ENCODE data around the gene MYO5C. TPM values are rescaled to one million over a fixed set of nuclear protein-coding genes. Genes with fewer than 3 reads are reported as not detected.

Gene MYO5C
- total and polyA plus RNA-seq, 2 donors from 2014 or later, result 4.6 to 41.6 TPM

DNA sequence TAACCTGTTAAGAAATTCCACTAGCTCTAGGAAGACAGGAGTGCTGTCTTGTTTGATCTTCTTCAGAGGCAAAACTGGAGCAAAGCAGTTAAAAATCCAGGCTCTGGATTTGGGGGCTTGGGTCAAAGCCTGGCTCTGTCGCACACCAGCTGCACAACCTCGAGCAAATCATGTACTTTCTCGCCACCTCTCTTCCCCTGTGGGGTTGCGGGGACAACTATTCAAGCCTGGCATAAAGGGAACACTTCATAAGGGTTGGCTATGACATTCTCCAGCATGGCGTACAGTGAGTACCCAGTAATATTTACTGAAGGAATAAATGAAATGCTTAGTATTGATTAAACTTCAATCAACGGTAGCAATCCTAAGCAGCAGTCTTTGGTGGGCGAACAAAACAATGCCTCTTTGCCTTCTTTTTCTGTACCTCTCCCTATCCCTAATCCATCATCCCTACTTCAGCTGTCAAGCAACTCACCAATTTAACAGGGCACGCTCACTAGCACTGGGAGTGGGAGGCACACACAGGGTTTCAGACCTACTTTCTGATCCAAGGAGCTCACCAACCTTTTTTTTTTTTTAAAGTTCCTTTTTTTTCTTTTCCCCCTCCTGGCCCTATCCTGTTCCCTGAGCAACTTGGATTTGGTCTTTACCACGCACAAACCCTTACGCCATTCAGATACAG, 137.4 kb downstream of the MYO5C start:
- TF ChIP-seq CTCF (IDR thresholded peaks at IDR 0.05; ENCODE audit: borderline replicate concordance, extremely low read depth, insufficient read depth), result no peak

GRCh38 chr15:52155878-52156277, 139.7 kb downstream of the MYO5C start:
- peaks cover 0 to 5% (median 0%) of the 10 kb centered on the region in 3 donors for H3K4me1 ChIP-seq (ENCODE audit: control insufficient read depth in 2 of 3, insufficient read depth in 2 of 3, low read depth in 1 of 3, low read length in 3 of 3)
- no peak for TF ChIP-seq CTCF (IDR thresholded peaks at IDR 0.05; ENCODE audit: borderline replicate concordance, extremely low read depth, insufficient read depth)
- no peaks in the 10 kb centered on the region for H3K27me3 ChIP-seq (ENCODE audit: control insufficient read depth, insufficient read depth, low read length)
- H3K9me3 ChIP-seq (ENCODE audit: control insufficient read depth in 2 of 3, insufficient read depth in 1 of 3, low read length in 3 of 3), result no peaks in the 10 kb centered on the region
- no peak for DNase-seq
- intact Hi-C loops (cut with DNase I), result no loop called here
- H3K9ac ChIP-seq (ENCODE audit: low read length in 3 of 3), result no peak overlapping the region
- no peak for FAIRE-seq
- H3K4me3 ChIP-seq (ENCODE audit: low read length in 3 of 3), result no peak overlapping the region
- peaks cover 0 to 11% (median 0%) of the 10 kb centered on the region in 3 donors for H3K36me3 ChIP-seq (ENCODE audit: control insufficient read depth in 2 of 3, insufficient read depth in 3 of 3, low read length in 3 of 3)
- H3K27ac ChIP-seq (ENCODE audit: low read depth in 2 of 2, low read length in 2 of 2), result no peak overlapping the region

More for the DNA sequence above, 137.4 kb downstream of the MYO5C start:
- FAIRE-seq (no peak), DNase-seq (no peak)
- H3K9me3 ChIP-seq (ENCODE audit: control insufficient read depth in 2 of 3, insufficient read depth in 1 of 3, low read length in 3 of 3), result no peaks in the 10 kb centered on the region
- H3K9ac ChIP-seq (ENCODE audit: low read length in 3 of 3), result no peak overlapping the region
- peaks cover 0 to 7% (median 0%) of the 10 kb centered on the region in 3 donors for H3K36me3 ChIP-seq (ENCODE audit: control insufficient read depth in 2 of 3, insufficient read depth in 3 of 3, low read length in 3 of 3)
- H3K27me3 ChIP-seq (ENCODE audit: control insufficient read depth, insufficient read depth, low read length), result no peaks in the 10 kb centered on the region
- peaks cover 0 to 5% (median 0%) of the 10 kb centered on the region in 3 donors for H3K4me1 ChIP-seq (ENCODE audit: control insufficient read depth in 2 of 3, insufficient read depth in 2 of 3, low read depth in 1 of 3, low read length in 3 of 3)
- intact Hi-C loops (cut with DNase I), result no loop called here
- no peak overlapping the region for H3K4me3 ChIP-seq (ENCODE audit: low read length in 3 of 3)
- no peak overlapping the region for H3K27ac ChIP-seq (ENCODE audit: low read depth in 2 of 2, low read length in 2 of 2)

DNA sequence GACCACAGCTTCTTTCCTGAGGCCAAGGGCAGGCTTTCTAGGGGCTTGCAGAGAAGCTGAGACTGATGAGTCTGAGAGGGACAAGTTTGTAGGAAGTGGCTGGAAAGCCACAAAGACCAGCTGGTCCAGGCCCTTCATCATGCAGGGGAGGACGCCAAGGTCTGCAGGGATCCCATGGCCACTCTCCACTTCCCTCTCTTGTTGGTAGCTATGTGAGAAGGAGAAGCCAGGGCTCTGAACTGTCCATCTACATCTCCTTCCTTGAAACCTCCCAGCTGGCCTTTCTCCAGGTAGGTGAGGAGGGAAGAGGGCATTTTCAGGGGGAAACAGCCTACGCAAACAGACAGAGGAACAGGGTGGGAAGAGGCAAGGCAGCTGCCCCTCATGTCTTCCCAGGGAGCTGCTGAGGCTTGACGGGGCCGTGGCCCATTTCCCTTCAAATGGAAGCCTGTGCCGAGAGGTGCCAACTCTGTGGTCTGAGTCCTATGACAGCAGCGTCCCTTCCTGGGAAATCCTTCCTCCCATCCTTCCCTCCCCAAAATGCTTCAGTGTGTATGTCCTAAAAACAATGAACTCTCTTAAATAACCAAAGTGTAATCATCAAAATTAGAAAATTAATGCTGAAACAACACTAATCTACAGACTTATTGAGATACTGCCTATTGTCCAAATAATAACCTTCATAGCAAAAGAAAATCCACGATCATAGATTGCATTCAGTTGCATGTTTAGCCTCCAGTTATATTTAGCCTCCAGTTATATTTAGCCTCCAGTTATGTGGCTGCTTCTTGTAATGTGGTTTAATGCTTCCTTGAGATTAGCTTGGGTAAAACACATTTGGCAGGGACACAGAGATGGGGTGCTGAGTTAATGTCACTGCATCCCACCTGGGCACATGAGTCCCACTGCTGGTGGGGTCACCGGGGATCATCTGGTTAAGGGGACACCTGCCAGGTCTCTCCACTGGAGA, 140.4 kb downstream of the MYO5C start:
- FAIRE-seq, result no peak
- Histone ChIP-seq H3K27ac (ENCODE audit: low read depth in 2 of 2, low read length in 2 of 2) (no peak overlapping the region), H3K27me3 (ENCODE audit: control insufficient read depth, insufficient read depth, low read length) (no peaks in the 10 kb centered on the region), H3K36me3 (ENCODE audit: control insufficient read depth in 2 of 3, insufficient read depth in 3 of 3, low read length in 3 of 3) (peaks cover 0 to 11% (median 0%) of the 10 kb centered on the region in 3 donors), H3K4me1 (ENCODE audit: control insufficient read depth in 2 of 3, insufficient read depth in 2 of 3, low read depth in 1 of 3, low read length in 3 of 3) (peaks cover 0 to 5% (median 0%) of the 10 kb centered on the region in 3 donors), H3K9ac (ENCODE audit: low read length in 3 of 3) (no peak overlapping the region), H3K4me3 (ENCODE audit: low read length in 3 of 3) (no peak overlapping the region), H3K9me3 (ENCODE audit: control insufficient read depth in 2 of 3, insufficient read depth in 1 of 3, low read length in 3 of 3) (no peaks in the 10 kb centered on the region)
- no peak for TF ChIP-seq CTCF (IDR thresholded peaks at IDR 0.05; ENCODE audit: borderline replicate concordance, extremely low read depth, insufficient read depth)
- intact Hi-C loops (cut with DNase I), result no loop called here
- no peak for DNase-seq
